Measurements from ENCODE around the gene DNAH17. TPM values are rescaled to one million over a fixed set of nuclear protein-coding genes. Genes with fewer than 3 reads are reported as not detected.

The DNAH17 gene
- polyA plus RNA-seq, 1 of the 3 experiments (the other 2 are of a cell fraction), result not detected

DNA sequence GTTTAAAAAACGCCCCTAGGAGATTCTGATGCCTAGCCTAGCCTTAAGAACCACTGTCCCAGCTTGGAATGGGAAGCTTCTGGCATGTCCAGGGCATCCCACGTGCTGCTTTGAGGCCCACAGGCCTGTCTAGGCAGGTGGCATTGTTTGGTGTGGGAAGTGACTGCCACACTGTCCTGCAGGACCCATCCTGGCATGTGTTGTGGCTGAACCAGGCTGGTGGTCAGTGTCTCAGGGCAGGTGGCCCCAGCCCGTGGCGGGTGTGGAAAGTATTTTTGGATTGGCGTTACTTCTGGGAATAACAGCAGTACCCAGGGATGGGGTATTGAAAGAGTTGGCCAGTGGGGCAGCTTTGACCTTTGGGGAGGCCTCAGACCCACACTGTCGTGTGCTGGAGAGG is 170.8 kb downstream of the DNAH17 start:
- Histone ChIP-seq H3F3A (replicated peaks; ENCODE audit: insufficient read depth) (no peaks in the 10 kb centered on the region), H3K4me1 (ENCODE audit: control insufficient read depth in 1 of 2, insufficient read depth in 2 of 2, low read depth in 1 of 2, low read length in 1 of 2) (peaks cover 0 to 15% of the 10 kb centered on the region in 2 experiments; a peak in 1 of 4 replicates), H3K9me2 (no peaks in the 10 kb centered on the region), H3K79me2 (ENCODE audit: insufficient read depth) (peaks cover 80% of the 10 kb centered on the region), H2AFZ (ENCODE audit: low read depth) (no peak overlapping the region), H3K4me2 (no peak overlapping the region), H3K27ac (ENCODE audit: low read depth in 2 of 2, low read length in 1 of 2) (no peak overlapping the region), H3K36me3 (replicated peaks in 1 of 2; ENCODE audit: control insufficient read depth in 1 of 2, insufficient read depth in 2 of 2, low read length in 1 of 2) (peaks cover 38 to 47% of the 10 kb centered on the region in 2 experiments), H3K9ac (no peak overlapping the region), H3K27me3 (ENCODE audit: insufficient read depth) (no peaks in the 10 kb centered on the region), H4K20me1 (ENCODE audit: insufficient read depth) (peaks cover 53% of the 10 kb centered on the region), H3K4me3 (ENCODE audit: low read depth in 2 of 2, low read length in 1 of 2) (no peak overlapping the region), H3K9me3 (no peaks in the 10 kb centered on the region)
- no peak for DNase-seq
- ChIA-PET POLR2A (no interaction called here), CTCF (interaction anchor here (0.9 to 3.3 kb wide), 5 partner anchors 15 to 232 kb away, joined by 3 to 19 read pairs (median 6); no protein-coding TSS in a partner anchor)
- WGBS (ENCODE audit: low lambda C conversion rate), result 80% methylated on average over 5 of the region's 6 CpGs
- TF ChIP-seq GATA2 (CRISPR knock-in tag; IDR thresholded peaks at IDR 0.05) (no peak), SMC3 (IDR thresholded peaks at IDR 0.05; ENCODE audit: low read depth, low read length) (no peak), ELF1 (IDR thresholded peaks at IDR 0.05) (no peak), NFIC (IDR thresholded peaks at IDR 0.05; ENCODE audit: borderline replicate concordance) (no peak), RAD21 (IDR thresholded peaks at IDR 0.05; ENCODE audit: low read length) (no peak), FOSL2 (IDR thresholded peaks at IDR 0.05; ENCODE audit: borderline replicate concordance, low read depth) (no peak), GABPA (IDR thresholded peaks at IDR 0.05; ENCODE audit: low read depth) (no peak), MXI1 (IDR thresholded peaks at IDR 0.05; ENCODE audit: low read depth, low read length) (no peak), TCF12 (IDR thresholded peaks at IDR 0.05) (no peak), EP300 (IDR thresholded peaks at IDR 0.05; ENCODE audit: borderline replicate concordance in 1 of 2, low read depth in 1 of 2, low read length in 1 of 2) (no peak), RFX5 (IDR thresholded peaks at IDR 0.05; ENCODE audit: low read length) (no peak), FOXJ3 (CRISPR knock-in tag; IDR thresholded peaks at IDR 0.05) (no peak), MEF2A (IDR thresholded peaks at IDR 0.05; ENCODE audit: borderline replicate concordance, low read depth) (no peak), RXRA (IDR thresholded peaks at IDR 0.05; ENCODE audit: borderline replicate concordance, low read depth) (no peak)
- TF ChIP-seq, protein P1, sequence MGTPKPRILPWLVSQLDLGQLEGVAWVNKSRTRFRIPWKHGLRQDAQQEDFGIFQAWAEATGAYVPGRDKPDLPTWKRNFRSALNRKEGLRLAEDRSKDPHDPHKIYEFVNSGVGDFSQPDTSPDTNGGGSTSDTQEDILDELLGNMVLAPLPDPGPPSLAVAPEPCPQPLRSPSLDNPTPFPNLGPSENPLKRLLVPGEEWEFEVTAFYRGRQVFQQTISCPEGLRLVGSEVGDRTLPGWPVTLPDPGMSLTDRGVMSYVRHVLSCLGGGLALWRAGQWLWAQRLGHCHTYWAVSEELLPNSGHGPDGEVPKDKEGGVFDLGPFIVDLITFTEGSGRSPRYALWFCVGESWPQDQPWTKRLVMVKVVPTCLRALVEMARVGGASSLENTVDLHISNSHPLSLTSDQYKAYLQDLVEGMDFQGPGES (IDR thresholded peaks at IDR 0.05; ENCODE audit: low read depth, low read length), result no peak
- TF ChIP-seq, protein P2, sequence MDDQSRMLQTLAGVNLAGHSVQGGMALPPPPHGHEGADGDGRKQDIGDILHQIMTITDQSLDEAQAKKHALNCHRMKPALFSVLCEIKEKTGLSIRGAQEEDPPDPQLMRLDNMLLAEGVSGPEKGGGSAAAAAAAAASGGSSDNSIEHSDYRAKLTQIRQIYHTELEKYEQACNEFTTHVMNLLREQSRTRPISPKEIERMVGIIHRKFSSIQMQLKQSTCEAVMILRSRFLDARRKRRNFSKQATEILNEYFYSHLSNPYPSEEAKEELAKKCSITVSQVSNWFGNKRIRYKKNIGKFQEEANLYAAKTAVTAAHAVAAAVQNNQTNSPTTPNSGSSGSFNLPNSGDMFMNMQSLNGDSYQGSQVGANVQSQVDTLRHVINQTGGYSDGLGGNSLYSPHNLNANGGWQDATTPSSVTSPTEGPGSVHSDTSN (IDR thresholded peaks at IDR 0.05), result no peak
- TF ChIP-seq, protein P3, sequence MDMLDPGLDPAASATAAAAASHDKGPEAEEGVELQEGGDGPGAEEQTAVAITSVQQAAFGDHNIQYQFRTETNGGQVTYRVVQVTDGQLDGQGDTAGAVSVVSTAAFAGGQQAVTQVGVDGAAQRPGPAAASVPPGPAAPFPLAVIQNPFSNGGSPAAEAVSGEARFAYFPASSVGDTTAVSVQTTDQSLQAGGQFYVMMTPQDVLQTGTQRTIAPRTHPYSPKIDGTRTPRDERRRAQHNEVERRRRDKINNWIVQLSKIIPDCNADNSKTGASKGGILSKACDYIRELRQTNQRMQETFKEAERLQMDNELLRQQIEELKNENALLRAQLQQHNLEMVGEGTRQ (IDR thresholded peaks at IDR 0.05; ENCODE audit: borderline replicate concordance, low read depth, low read length), result no peak
- TF ChIP-seq, protein P4, sequence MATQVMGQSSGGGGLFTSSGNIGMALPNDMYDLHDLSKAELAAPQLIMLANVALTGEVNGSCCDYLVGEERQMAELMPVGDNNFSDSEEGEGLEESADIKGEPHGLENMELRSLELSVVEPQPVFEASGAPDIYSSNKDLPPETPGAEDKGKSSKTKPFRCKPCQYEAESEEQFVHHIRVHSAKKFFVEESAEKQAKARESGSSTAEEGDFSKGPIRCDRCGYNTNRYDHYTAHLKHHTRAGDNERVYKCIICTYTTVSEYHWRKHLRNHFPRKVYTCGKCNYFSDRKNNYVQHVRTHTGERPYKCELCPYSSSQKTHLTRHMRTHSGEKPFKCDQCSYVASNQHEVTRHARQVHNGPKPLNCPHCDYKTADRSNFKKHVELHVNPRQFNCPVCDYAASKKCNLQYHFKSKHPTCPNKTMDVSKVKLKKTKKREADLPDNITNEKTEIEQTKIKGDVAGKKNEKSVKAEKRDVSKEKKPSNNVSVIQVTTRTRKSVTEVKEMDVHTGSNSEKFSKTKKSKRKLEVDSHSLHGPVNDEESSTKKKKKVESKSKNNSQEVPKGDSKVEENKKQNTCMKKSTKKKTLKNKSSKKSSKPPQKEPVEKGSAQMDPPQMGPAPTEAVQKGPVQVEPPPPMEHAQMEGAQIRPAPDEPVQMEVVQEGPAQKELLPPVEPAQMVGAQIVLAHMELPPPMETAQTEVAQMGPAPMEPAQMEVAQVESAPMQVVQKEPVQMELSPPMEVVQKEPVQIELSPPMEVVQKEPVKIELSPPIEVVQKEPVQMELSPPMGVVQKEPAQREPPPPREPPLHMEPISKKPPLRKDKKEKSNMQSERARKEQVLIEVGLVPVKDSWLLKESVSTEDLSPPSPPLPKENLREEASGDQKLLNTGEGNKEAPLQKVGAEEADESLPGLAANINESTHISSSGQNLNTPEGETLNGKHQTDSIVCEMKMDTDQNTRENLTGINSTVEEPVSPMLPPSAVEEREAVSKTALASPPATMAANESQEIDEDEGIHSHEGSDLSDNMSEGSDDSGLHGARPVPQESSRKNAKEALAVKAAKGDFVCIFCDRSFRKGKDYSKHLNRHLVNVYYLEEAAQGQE (IDR thresholded peaks at IDR 0.05; ENCODE audit: low read depth, low read length), result no peak

Data from SK-N-SH (cell line).